D721Med (cell line): ENCODE results near the gene RABGAP1.

Source experiments
- DNase-seq: peaks from one replicate; pipeline ENCODE4 v3.0.0; 2011; ENCODE audit warnings: low spot score; ENCODE audit not compliant: insufficient read length
- FAIRE-seq: peaks from 2 replicates; lab custom pipeline; 2011; peaks lifted over from hg19 to GRCh38; lab: Jason Lieb, UNC
- TF ChIP-seq, protein P1 (sequence below): IDR thresholded peaks from 2 replicates; pipeline ENCODE4 v1.5.1; 2012; ENCODE audit warnings: mild to moderate bottlenecking, control low read depth; ENCODE audit not compliant: insufficient read depth; ENCODE audit errors: missing control alignments

Gene RABGAP1

DNA sequence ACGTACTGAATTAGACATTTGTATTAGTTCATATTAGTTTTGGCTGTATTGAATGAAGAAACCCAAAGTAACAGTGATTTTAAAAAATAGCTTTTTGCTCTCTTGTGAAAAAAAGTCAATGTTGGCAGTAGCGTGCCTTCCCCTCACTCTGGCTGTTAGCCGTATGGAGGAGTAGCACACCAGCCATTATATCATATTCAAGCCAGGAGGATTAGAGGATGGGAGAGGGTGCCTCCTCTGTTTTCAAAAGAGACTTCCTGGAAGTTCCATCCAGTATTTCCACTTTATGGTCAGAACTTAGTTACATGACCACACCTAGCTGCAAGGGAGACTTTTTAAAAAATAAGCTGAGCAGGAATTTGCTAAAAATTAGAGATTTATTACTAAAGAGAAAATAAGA, 133.8 kb downstream of the RABGAP1 start:
- TF ChIP-seq, protein P1, sequence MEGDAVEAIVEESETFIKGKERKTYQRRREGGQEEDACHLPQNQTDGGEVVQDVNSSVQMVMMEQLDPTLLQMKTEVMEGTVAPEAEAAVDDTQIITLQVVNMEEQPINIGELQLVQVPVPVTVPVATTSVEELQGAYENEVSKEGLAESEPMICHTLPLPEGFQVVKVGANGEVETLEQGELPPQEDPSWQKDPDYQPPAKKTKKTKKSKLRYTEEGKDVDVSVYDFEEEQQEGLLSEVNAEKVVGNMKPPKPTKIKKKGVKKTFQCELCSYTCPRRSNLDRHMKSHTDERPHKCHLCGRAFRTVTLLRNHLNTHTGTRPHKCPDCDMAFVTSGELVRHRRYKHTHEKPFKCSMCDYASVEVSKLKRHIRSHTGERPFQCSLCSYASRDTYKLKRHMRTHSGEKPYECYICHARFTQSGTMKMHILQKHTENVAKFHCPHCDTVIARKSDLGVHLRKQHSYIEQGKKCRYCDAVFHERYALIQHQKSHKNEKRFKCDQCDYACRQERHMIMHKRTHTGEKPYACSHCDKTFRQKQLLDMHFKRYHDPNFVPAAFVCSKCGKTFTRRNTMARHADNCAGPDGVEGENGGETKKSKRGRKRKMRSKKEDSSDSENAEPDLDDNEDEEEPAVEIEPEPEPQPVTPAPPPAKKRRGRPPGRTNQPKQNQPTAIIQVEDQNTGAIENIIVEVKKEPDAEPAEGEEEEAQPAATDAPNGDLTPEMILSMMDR = no peak

DNA sequence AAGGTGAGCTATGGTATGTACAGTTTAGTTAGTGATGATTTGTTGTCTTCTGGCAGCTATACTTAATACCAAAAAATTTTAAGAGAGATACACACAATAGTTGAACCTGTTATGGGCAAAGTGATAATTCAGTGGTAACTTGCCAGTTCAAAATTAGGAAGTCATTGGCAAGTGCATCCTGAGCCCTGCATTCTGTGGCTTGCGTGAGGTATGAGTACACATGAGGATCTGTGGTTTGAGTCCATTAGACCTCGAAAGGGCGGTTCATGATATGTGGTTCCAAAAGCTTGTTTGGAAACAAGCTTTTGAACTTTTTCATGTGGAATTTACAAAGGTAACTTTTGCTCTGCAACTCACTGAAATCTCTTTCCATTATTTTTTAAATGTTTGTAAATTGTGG, 139.6 kb downstream of the RABGAP1 start:
- DNase-seq (no peak), FAIRE-seq (no peak)
- TF ChIP-seq, protein P1 = no peak

More for the DNA sequence above, 133.8 kb downstream of the RABGAP1 start:
- DNase-seq = no peak
- no peak for FAIRE-seq

DNA sequence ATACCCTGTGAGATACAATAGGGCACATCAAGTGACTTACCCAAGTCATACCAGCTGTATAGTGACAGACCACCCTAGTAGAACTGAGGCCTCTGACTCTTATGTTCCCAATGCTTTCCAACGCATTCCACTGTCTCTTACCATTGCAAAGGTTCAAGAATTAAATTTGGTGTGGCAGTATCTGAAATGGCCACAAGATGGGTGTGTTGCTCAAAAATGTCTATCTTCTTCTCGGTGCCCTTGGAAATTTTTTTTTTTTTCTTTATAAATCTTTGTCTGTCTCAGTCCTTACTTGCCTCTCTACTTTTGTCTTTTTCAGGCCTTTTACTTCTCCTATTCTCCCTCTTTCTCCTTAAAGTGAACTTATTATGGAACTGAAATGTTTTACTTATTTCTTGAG, 141.0 kb downstream of the RABGAP1 start:
- FAIRE-seq = no peak
- no peak for DNase-seq
- TF ChIP-seq, protein P1 = peak; percentile 78

DNA sequence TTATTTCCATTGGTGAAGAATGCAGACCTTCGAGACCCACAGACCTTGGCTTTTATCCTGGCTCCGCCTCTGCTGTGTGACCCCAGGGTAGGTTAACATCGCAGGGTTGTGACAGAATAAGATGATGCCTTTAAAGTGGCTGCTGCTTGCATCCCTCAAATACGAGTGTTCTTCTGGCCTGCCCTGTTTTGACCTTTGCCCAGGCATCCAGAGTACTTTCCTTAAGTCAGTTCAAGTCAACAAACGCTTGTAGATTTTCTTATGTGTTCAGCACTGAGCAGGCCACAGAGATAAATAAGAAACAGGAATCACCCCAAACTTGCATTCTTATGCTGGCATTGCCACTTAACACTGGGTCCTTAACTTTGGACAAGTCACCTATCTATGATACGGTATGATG, 142.9 kb downstream of the RABGAP1 start:
- TF ChIP-seq, protein P1 = no peak

DNA sequence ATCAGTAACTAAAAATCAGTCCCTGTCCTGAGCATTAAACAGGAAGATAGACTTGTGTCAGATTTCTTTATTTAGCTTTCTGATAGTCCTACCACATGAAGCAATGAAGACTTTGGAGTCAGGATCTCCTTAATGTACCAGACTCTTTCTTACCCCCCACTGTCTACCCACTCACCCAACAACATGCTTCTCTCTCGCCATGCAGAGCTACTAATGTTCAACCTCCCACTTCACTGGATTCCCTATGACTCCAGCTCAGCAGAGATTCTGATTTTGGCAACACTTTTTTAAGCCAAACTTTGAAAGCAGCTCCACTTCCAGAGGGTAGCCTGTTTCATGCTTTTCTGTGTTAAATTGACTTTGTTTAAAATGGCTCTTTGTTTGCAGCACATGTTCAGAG, 143.4 kb downstream of the RABGAP1 start:
- FAIRE-seq (no peak), DNase-seq (no peak)
- TF ChIP-seq, protein P1 = no peak

More for the DNA sequence above, 142.9 kb downstream of the RABGAP1 start:
- DNase-seq = no peak
- FAIRE-seq = no peak

DNA sequence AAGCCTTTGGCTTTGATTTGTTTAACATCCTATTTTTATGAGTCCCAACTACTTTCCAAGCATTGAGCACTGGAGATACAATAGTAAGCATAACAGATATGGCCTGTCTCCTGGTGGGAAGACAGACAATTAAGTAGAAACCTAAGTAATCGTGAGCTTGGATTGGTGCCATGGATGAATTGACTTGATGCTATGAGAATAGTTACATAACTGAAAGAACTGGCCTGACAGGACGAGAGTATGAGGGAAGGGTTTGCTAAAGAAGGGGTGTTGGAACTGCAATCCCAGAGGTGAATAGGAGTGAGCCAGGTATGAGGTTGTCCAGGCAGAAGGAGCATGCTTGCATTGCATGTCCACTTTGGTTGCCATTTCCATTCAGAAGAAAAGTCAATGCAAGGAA, 145.1 kb downstream of the RABGAP1 start:
- TF ChIP-seq, protein P1 = no peak
- FAIRE-seq = no peak
- no peak for DNase-seq

DNA sequence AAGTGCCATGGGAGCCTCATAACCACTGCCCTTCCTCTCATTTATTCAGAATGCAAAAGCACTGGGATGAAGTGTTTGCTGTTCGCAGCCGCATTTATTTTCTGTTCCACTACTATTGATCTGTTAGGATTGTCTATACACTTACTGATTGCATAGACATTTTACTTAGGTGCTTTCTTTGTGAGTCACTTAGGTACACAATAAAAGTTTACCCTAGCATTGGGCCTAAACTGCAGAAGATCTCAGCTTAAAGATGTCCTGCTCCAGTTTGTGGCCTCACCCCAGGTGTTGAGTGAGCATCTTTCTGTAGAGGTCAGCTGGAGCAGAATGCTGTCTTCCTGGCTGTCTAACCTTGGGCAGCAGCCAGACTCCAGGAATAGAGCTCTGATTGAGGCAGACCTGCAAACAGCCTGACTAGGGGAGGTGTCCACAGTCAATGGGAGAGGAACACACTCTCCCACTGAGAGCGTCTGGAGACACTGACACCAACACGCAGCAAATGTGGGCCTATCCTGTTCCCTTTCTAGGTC, 146.6 kb downstream of the RABGAP1 start:
- DNase-seq (no peak), FAIRE-seq (no peak)
- TF ChIP-seq, protein P1 = no peak
